HepG2 (cell line): ENCODE measurements around the gene GPS1. TPM values are rescaled to one million over a fixed set of nuclear protein-coding genes. Genes with fewer than 3 reads are reported as not detected.

Experiments used
- AKAP8 ChIP-seq: sonication (generic); formaldehyde crosslinking; IDR thresholded peaks from 2 replicates; pipeline ENCODE4 v1.5.1; 2020; ENCODE audit warnings: mild to moderate bottlenecking, missing genetic modification reagents
- DR1 ChIP-seq: sonication (generic); formaldehyde crosslinking; IDR thresholded peaks from 2 replicates; pipeline ENCODE4 v1.8.0; 2021; ENCODE audit warnings: mild to moderate bottlenecking, missing genetic modification reagents, inconsistent platforms
- ELF3 ChIP-seq: IDR thresholded peaks from 2 replicates; pipeline ENCODE4 v1.6.1; 2016; ENCODE audit warnings: missing genetic modification reagents, missing compliant biosample characterization
- FOSL1 ChIP-seq: sonication (generic); formaldehyde crosslinking; IDR thresholded peaks from 2 replicates; pipeline ENCODE4 v1.9.0; 2021; ENCODE audit warnings: missing genetic modification reagents, borderline replicate concordance
- JUND ChIP-seq: sonication (generic); formaldehyde crosslinking; IDR thresholded peaks from 2 replicates; pipeline ENCODE4 v1.8.0; 2022; ENCODE audit warnings: mild to moderate bottlenecking, missing genetic modification reagents
- KLF9 ChIP-seq: IDR thresholded peaks from 2 replicates; pipeline ENCODE4 v1.6.1; 2016; ENCODE audit warnings: low read depth
- NFE2L2 ChIP-seq: fragments of 150-350 bp; IDR thresholded peaks from 2 replicates; pipeline ENCODE4 v1.6.1; 2014; ENCODE audit warnings: low read length
- NFKB2 ChIP-seq: sonication (generic); formaldehyde crosslinking; IDR thresholded peaks from 2 replicates; pipeline ENCODE4 v1.4.0; 2020; ENCODE audit warnings: missing genetic modification reagents, borderline replicate concordance
- PTBP1 ChIP-seq: fragments of 200-400 bp; formaldehyde crosslinking; IDR thresholded peaks from 2 replicates; pipeline ENCODE4 v1.6.1; 2018; ENCODE audit warnings: low read length, low read depth; ENCODE audit not compliant: poor library complexity, severe bottlenecking
- TAF1 ChIP-seq: sonication (generic); formaldehyde crosslinking; IDR thresholded peaks from 2 replicates; pipeline ENCODE4 v1.4.0; 2020; ENCODE audit warnings: missing genetic modification reagents
- ZNF274 ChIP-seq: sonication (generic); formaldehyde crosslinking; IDR thresholded peaks from 2 replicates; pipeline ENCODE4 v1.5.1; 2020; ENCODE audit warnings: mild to moderate bottlenecking, missing genetic modification reagents
- ZNF558 ChIP-seq: sonication (generic); formaldehyde crosslinking; IDR thresholded peaks from 2 replicates; pipeline ENCODE4 v1.9.0; 2022; ENCODE audit warnings: mild to moderate bottlenecking, missing genetic modification reagents, borderline replicate concordance
- ZNF672 ChIP-seq: sonication (generic); formaldehyde crosslinking; IDR thresholded peaks from 2 replicates; pipeline ENCODE4 v1.8.1; 2022; ENCODE audit warnings: missing genetic modification reagents
- polyA plus RNA-seq, 8 experiments: library from polyadenylated mRNA; depleted of rRNA in 3 of 8; stranded (reverse) in 7 of 8; unstranded in 1 of 8; fragments of >200 nt; fragmentation: Illumina TruSeq in 4 of 8; extraction: Trizol in 4 of 8; gene quantifications; 2 replicates each; pipeline versions ENCODE4 v1.2.1 to v1.2.3, GENCODE V29; 2011 to 2016; ENCODE audit warnings: low read depth in 4 of 8, missing spikeins in 1 of 8, mixed read lengths in 1 of 8; ENCODE audit not compliant: insufficient read depth in 1 of 8
- total RNA-seq, 5 experiments: library from RNA; depleted of rRNA; stranded (reverse); fragments of >200 nt; fragmentation: Illumina TruSeq; extraction: Trizol; gene quantifications; 2 replicates each; pipeline ENCODE4 v1.2.3, GENCODE V29; 2016; ENCODE audit warnings: low read depth in 1 of 5
- TF ChIP-seq, protein P1 (sequence below): sonication (generic); formaldehyde crosslinking; IDR thresholded peaks from 2 replicates; pipeline ENCODE4 v1.8.0; 2022; ENCODE audit warnings: mild to moderate bottlenecking, missing genetic modification reagents, borderline replicate concordance
- TF ChIP-seq, protein P2 (sequence below): sonication (generic); formaldehyde crosslinking; IDR thresholded peaks from 2 replicates; pipeline ENCODE4 v1.4.0; 2020; ENCODE audit warnings: missing genetic modification reagents
- TF ChIP-seq, protein P3 (sequence below): sonication (generic); formaldehyde crosslinking; IDR thresholded peaks from 2 replicates; pipeline ENCODE4 v1.4.0; 2020; ENCODE audit warnings: missing genetic modification reagents, mild to moderate bottlenecking, borderline replicate concordance
- TF ChIP-seq, protein P4 (sequence below): sonication (generic); formaldehyde crosslinking; IDR thresholded peaks from 2 replicates; pipeline ENCODE4 v1.4.0; 2020; ENCODE audit warnings: mild to moderate bottlenecking, missing genetic modification reagents
- TF ChIP-seq, protein P5 (sequence below): sonication (generic); formaldehyde crosslinking; IDR thresholded peaks from 2 replicates; pipeline ENCODE4 v1.4.0; 2020; ENCODE audit warnings: missing genetic modification reagents

The GPS1 gene
- total and polyA plus RNA-seq, 2 of the 13 experiments (the other 11 are each of a cell fraction or from before 2014, with no cell fraction given), result 124 to 128 TPM

DNA sequence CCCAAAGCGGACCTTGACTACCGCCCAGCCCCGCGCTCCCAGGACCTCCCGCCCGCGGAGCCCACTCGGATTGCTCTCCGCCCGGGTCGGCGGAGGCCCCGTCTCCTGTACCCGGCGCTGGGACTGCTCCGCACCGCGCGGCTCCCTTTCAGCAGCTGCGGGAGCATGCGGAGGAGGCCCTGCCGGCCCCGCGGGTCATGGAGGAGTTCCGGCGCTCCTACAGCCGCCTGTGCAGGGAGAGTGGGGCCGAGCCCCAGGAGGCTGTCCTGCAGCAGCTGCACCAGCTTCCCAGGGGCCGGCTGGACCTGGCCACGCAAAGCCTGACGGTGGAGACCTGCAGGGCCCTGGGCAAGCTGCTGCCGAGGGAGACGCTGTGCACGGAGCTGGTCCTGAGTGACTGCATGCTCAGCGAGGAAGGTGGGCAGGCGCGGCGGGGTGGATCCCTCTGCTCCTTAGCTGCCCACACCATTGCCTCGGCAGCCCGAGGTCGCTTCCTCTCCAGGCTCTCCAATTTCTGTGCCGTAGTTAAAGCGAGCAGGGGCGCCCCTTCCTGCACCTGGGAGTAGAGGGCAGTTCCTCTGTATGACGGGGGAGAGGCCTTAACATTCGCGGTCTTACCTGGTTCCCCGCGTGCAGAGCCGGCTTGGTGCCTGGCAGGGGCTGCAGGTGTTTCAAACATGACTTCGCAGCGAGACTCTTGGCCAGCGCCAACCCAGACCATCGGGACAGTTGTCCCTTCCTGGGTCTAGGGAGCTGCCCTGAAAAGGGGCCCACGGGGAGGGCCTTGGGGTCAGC lies 28.1 kb upstream of the GPS1 start (continued):
- TF ChIP-seq, protein P1, sequence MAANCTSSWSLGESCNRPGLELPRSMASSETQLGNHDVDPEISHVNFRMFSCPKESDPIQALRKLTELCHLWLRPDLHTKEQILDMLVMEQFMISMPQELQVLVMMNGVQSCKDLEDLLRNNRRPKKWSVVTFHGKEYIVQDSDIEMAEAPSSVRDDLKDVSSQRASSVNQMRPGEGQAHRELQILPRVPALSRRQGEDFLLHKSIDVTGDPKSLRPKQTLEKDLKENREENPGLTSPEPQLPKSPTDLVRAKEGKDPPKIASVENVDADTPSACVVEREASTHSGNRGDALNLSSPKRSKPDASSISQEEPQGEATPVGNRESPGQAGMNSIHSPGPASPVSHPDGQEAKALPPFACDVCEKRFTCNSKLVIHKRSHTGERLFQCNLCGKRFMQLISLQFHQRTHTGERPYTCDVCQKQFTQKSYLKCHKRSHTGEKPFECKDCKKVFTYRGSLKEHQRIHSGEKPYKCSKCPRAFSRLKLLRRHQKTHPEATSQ, result no peak
- TF ChIP-seq AKAP8 (CRISPR knock-in tag), result no peak
- no peak for TF ChIP-seq NFE2L2
- no peak for TF ChIP-seq ELF3 (CRISPR knock-in tag)
- TF ChIP-seq, protein P2, sequence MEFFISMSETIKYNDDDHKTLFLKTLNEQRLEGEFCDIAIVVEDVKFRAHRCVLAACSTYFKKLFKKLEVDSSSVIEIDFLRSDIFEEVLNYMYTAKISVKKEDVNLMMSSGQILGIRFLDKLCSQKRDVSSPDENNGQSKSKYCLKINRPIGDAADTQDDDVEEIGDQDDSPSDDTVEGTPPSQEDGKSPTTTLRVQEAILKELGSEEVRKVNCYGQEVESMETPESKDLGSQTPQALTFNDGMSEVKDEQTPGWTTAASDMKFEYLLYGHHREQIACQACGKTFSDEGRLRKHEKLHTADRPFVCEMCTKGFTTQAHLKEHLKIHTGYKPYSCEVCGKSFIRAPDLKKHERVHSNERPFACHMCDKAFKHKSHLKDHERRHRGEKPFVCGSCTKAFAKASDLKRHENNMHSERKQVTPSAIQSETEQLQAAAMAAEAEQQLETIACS (CRISPR knock-in tag), result 0 out of 2 replicates have a peak, but pooled peaks have one; percentile 36
- TF ChIP-seq, protein P3, sequence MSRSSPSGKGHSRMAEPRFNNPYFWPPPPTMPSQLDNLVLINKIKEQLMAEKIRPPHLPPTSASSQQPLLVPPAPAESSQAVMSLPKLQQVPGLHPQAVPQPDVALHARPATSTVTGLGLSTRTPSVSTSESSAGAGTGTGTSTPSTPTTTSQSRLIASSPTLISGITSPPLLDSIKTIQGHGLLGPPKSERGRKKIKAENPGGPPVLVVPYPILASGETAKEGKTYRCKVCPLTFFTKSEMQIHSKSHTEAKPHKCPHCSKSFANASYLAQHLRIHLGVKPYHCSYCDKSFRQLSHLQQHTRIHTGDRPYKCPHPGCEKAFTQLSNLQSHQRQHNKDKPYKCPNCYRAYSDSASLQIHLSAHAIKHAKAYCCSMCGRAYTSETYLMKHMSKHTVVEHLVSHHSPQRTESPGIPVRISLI (CRISPR knock-in tag), result no peak
- no peak for TF ChIP-seq KLF9 (CRISPR knock-in tag)
- TF ChIP-seq TAF1, result peak; percentile 54; the same call in 1 of the 2 replicates
- TF ChIP-seq, protein P4, sequence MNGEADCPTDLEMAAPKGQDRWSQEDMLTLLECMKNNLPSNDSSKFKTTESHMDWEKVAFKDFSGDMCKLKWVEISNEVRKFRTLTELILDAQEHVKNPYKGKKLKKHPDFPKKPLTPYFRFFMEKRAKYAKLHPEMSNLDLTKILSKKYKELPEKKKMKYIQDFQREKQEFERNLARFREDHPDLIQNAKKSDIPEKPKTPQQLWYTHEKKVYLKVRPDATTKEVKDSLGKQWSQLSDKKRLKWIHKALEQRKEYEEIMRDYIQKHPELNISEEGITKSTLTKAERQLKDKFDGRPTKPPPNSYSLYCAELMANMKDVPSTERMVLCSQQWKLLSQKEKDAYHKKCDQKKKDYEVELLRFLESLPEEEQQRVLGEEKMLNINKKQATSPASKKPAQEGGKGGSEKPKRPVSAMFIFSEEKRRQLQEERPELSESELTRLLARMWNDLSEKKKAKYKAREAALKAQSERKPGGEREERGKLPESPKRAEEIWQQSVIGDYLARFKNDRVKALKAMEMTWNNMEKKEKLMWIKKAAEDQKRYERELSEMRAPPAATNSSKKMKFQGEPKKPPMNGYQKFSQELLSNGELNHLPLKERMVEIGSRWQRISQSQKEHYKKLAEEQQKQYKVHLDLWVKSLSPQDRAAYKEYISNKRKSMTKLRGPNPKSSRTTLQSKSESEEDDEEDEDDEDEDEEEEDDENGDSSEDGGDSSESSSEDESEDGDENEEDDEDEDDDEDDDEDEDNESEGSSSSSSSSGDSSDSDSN, result peak; percentile 81
- TF ChIP-seq PTBP1, result peak; percentile 5
- TF ChIP-seq, protein P5, sequence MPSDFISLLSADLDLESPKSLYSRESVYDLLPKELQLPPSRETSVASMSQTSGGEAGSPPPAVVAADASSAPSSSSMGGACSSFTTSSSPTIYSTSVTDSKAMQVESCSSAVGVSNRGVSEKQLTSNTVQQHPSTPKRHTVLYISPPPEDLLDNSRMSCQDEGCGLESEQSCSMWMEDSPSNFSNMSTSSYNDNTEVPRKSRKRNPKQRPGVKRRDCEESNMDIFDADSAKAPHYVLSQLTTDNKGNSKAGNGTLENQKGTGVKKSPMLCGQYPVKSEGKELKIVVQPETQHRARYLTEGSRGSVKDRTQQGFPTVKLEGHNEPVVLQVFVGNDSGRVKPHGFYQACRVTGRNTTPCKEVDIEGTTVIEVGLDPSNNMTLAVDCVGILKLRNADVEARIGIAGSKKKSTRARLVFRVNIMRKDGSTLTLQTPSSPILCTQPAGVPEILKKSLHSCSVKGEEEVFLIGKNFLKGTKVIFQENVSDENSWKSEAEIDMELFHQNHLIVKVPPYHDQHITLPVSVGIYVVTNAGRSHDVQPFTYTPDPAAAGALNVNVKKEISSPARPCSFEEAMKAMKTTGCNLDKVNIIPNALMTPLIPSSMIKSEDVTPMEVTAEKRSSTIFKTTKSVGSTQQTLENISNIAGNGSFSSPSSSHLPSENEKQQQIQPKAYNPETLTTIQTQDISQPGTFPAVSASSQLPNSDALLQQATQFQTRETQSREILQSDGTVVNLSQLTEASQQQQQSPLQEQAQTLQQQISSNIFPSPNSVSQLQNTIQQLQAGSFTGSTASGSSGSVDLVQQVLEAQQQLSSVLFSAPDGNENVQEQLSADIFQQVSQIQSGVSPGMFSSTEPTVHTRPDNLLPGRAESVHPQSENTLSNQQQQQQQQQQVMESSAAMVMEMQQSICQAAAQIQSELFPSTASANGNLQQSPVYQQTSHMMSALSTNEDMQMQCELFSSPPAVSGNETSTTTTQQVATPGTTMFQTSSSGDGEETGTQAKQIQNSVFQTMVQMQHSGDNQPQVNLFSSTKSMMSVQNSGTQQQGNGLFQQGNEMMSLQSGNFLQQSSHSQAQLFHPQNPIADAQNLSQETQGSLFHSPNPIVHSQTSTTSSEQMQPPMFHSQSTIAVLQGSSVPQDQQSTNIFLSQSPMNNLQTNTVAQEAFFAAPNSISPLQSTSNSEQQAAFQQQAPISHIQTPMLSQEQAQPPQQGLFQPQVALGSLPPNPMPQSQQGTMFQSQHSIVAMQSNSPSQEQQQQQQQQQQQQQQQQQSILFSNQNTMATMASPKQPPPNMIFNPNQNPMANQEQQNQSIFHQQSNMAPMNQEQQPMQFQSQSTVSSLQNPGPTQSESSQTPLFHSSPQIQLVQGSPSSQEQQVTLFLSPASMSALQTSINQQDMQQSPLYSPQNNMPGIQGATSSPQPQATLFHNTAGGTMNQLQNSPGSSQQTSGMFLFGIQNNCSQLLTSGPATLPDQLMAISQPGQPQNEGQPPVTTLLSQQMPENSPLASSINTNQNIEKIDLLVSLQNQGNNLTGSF (CRISPR knock-in tag), result peak; percentile 37; the same call in 1 of the 2 replicates
- TF ChIP-seq ZNF672 (CRISPR knock-in tag), result no peak
- TF ChIP-seq JUND (CRISPR knock-in tag), result no peak
- 0 out of 2 replicates have a peak, but pooled peaks have one; percentile 26 for TF ChIP-seq NFKB2 (CRISPR knock-in tag)
- no peak for TF ChIP-seq DR1 (CRISPR knock-in tag)
- TF ChIP-seq ZNF558 (CRISPR knock-in tag), result no peak
- no peak for TF ChIP-seq FOSL1 (CRISPR knock-in tag)
- peak; percentile 32 for TF ChIP-seq ZNF274 (CRISPR knock-in tag)
